ENCODE results near the gene ODAPH. TPM values are rescaled to one million over a fixed set of nuclear protein-coding genes. Genes with fewer than 3 reads are reported as not detected.

The ODAPH gene
- total RNA-seq, 1 donor from 2014 or later = not detected

Other genes starting within 250 kb of the ODAPH start
- 38.3 TPM for gene RCHY1, start 41.7 kb upstream of the ODAPH start, total RNA-seq
- gene THAP6, start 41.6 kb upstream of the ODAPH start, total RNA-seq = 25.0 TPM
- gene CDKL2, start 74.5 kb downstream of the ODAPH start, total RNA-seq = 2.4 TPM
- gene G3BP2, start 117.3 kb downstream of the ODAPH start, total RNA-seq = 87.7 TPM
- gene USO1, start 168.5 kb downstream of the ODAPH start, total RNA-seq = 64.1 TPM

Measured in sciatic nerve (tissue), 1 donor.